ENCODE results near the gene MSH3. TPM values are rescaled to one million over a fixed set of nuclear protein-coding genes. Genes with fewer than 3 reads are reported as not detected.
A peak's percentile ranks its signal among the peaks of the same experiment; 100 is the strongest.
"Not testable (repeated sequence)": the region's sequence is repeated elsewhere in the genome, so short reads cannot be mapped to it uniquely, and the experiment has no call there.

The MSH3 gene
- total RNA-seq, 1 experiment from 2014 or later, result 12.9 TPM

DNA sequence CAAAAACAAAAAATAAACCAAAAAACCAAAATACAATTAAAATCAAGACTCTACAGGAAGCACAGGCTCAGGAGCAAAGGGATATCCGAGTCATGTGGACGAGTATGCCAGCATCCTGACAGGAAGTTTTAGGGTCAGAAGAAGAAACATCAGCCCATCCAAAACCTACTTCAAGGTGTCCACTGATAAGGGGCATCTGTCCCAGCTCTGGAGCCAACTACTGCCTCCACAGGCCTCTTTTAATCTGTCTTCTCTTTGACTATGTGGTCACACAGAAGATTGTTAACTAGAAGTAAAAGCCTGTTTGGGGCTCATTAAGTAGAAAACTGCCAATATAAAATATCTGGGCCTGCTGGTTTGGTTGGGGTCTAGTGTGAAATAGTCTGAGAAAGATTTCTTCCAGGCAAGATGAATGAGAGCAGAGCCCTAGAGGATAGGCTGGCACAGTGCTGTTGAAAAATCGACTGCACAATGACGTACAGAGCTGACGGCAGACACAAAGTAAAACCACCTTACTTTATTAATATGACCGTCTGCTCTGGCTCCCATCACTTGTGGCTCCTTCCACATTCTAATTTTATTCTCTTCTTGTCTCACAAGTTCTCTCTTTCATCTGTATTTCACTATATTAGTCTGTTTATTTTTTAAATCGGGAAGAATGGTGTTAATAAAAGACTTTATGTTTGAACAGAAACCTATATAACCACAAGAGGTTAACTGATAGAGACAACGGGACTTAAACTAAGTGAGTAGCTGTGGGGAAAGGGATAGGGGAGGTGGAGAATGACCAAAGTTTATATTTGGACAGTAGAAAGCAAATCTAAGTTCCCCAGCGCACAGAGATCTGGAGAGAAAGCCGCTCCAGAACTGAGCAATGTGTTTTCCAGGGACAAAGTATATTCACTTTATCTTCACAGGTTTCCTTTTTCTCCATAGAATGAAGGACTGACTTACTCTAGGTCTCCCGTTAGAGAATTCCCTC lies 22.9 kb upstream of the MSH3 start:
- Histone ChIP-seq H3K36me3 (peaks cover 60% of the 10 kb centered on the region), H3K27ac (no peak overlapping the region), H3K27me3 (replicated peaks) (no peaks in the 10 kb centered on the region), H3K4me1 (replicated peaks) (no peaks in the 10 kb centered on the region), H3K9me3 (replicated peaks) (no peaks in the 10 kb centered on the region), H3K4me3 (no peak overlapping the region)
- DNase-seq (ENCODE audit: low read depth in 1 of 2, low spot score in 2 of 2), result no peak

DNA sequence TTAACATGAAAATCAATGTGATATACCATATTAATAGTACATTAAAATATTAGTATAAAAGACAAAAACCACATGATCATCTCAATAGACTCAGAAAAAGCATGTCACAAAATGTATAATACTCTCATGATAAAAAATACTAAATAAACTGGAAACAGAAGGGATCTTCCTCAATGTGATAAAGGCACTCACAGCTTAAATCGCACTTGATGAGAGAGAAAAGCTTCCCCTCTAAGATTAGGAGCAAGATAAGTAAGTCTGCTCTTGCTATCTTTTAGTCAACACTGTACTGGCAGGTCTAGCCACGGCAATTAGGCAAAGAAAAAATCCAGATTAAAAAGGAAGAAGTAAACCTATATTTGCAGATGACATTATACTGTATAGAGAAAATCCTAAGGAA lies 21.8 kb upstream of the MSH3 start:
- H3K27me3 ChIP-seq (replicated peaks), result no peaks in the 10 kb centered on the region
- H3K27ac ChIP-seq, result no peak overlapping the region
- no peak overlapping the region for H3K4me3 ChIP-seq
- peaks cover 68% of the 10 kb centered on the region for H3K36me3 ChIP-seq
- no peaks in the 10 kb centered on the region for H3K4me1 ChIP-seq (replicated peaks)
- H3K9me3 ChIP-seq (replicated peaks), result no peaks in the 10 kb centered on the region
- no peak for DNase-seq (ENCODE audit: low read depth in 1 of 2, low spot score in 2 of 2)

- no peaks in the 10 kb centered on the region for H3K4me1 ChIP-seq (replicated peaks)
- DNase-seq (ENCODE audit: low read depth in 1 of 2, low spot score in 2 of 2), result no peak
- H3K4me3 ChIP-seq, result no peak overlapping the region
- no peaks in the 10 kb centered on the region for H3K27me3 ChIP-seq (replicated peaks)
- H3K36me3 ChIP-seq, result peaks cover 75% of the 10 kb centered on the region
- no peak overlapping the region for H3K27ac ChIP-seq
- H3K9me3 ChIP-seq (replicated peaks), result no peaks in the 10 kb centered on the region
Measured at GRCh38 chr5:80634193-80634592, 20.3 kb upstream of the MSH3 start.

- H3K9me3 ChIP-seq (replicated peaks), result no peaks in the 10 kb centered on the region
- H3K27me3 ChIP-seq (replicated peaks), result no peaks in the 10 kb centered on the region
- no peak for DNase-seq (ENCODE audit: low read depth in 1 of 2, low spot score in 2 of 2)
- no peak overlapping the region for H3K27ac ChIP-seq
- no peak overlapping the region for H3K4me3 ChIP-seq
- H3K4me1 ChIP-seq (replicated peaks), result no peaks in the 10 kb centered on the region
- H3K36me3 ChIP-seq, result peaks cover 85% of the 10 kb centered on the region
Measured at GRCh38 chr5:80641353-80641752, 13.1 kb upstream of the MSH3 start.

DNA sequence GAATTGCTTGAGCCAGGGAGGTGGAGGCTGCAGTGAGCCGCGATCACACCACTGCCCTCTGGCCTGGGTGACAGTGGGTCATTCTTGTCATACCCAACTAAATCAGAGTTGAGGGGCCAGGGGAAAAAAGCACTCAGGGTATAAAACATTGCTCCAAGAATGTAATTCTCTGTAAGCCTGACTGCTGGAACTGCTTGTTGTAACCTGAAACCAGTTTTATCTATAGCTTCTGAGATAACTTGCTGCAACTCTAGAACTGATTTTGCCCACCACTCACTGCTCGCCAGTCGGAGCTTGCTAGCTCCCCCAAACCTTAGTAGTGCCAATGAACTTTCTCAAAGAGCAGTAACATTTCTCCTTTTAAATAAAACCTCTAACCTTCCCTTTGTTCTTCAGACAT lies 9.6 kb upstream of the MSH3 start:
- no peak overlapping the region for H3K4me3 ChIP-seq
- DNase-seq (ENCODE audit: low read depth in 1 of 2, low spot score in 2 of 2), result no peak
- H3K36me3 ChIP-seq, result peaks cover 62% of the 10 kb centered on the region
- H3K27me3 ChIP-seq (replicated peaks), result no peaks in the 10 kb centered on the region
- no peaks in the 10 kb centered on the region for H3K4me1 ChIP-seq (replicated peaks)
- no peaks in the 10 kb centered on the region for H3K9me3 ChIP-seq (replicated peaks)
- H3K27ac ChIP-seq, result no peak overlapping the region

- H3K27me3 ChIP-seq (replicated peaks), result no peaks in the 10 kb centered on the region
- H3K4me3 ChIP-seq, result no peak overlapping the region
- no peak overlapping the region for H3K27ac ChIP-seq
- no peaks in the 10 kb centered on the region for H3K9me3 ChIP-seq (replicated peaks)
- no peaks in the 10 kb centered on the region for H3K4me1 ChIP-seq (replicated peaks)
- no peak for DNase-seq (ENCODE audit: low read depth in 1 of 2, low spot score in 2 of 2)
- H3K36me3 ChIP-seq, result peaks cover 43% of the 10 kb centered on the region
Measured at GRCh38 chr5:80646926-80647325, 7.5 kb upstream of the MSH3 start.

GRCh38 chr5:80653502-80653901 lies 950 bp upstream of the MSH3 start:
- peak overlapping the region; percentile 88; the same call in 1 of the 2 replicates for H3K27ac ChIP-seq
- DNase-seq (ENCODE audit: low read depth in 1 of 2, low spot score in 2 of 2), result no peak

DNA sequence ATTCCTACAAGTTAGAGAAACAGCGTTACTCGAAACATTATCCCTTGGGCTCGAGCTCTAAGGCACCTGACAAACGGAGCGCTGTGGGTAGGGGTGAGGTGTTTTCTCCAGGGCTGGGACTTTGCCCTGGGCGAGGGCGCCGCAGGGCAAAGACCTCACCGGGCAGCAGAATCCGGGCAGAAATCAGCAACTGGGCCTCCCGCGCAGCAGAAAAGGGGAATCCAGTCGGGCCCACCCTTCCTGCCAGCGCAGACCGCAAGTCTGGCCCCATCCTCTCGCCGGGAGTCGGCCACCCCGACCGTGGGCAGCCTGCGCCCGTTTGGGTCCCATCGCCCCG lies 430 bp upstream of the MSH3 start:
- Histone ChIP-seq H3K9me3 (replicated peaks) (no peaks in the 10 kb centered on the region), H3K4me3 (peak overlapping the region; percentile 95), H3K4me1 (replicated peaks) (peaks cover 20% of the 10 kb centered on the region), H3K27ac (peak overlapping the region; percentile 88), H3K27me3 (replicated peaks) (no peaks in the 10 kb centered on the region), H3K36me3 (peaks cover 33% of the 10 kb centered on the region)
- peak; percentile 51 to 74 for DNase-seq (ENCODE audit: low read depth in 1 of 2, low spot score in 2 of 2)

More at GRCh38 chr5:80653502-80653901, 950 bp upstream of the MSH3 start:
- Histone ChIP-seq H3K4me3 (peak overlapping the region; percentile 95), H3K9me3 (replicated peaks) (no peaks in the 10 kb centered on the region), H3K36me3 (peaks cover 30% of the 10 kb centered on the region), H3K27me3 (replicated peaks) (no peaks in the 10 kb centered on the region), H3K4me1 (replicated peaks) (peaks cover 20% of the 10 kb centered on the region)

DNA sequence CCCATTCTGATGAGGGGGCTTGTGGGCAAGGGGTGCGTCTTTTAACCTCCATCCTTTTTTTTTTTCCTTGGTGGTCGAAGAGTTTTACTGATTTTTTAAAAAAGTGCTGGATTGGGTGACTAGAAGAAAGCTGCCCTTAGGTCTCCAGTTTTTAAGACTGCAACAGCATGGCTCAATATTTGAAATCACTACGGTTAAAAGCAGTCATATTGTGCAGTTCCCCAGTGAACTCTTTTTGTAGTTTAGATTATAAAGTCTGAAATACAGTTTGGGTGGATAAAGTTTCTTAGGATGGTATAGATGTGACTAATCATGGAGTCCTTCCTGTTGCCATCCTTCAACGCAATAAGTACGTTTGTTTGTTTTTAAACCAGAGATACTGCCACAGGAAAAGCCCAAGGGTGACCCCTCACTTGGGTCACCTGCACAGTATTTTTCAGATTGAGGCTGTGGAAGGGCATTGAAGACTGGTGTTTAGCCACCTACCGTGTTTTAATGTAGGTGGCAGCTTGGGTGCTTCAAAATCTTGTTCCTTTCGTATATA lies 851 bp downstream of the MSH3 start:
- peaks cover 20% of the 10 kb centered on the region for H3K4me1 ChIP-seq (replicated peaks)
- DNase-seq (ENCODE audit: low read depth in 1 of 2, low spot score in 2 of 2), result no peak
- H3K36me3 ChIP-seq, result peaks cover 42% of the 10 kb centered on the region
- H3K27me3 ChIP-seq (replicated peaks), result no peaks in the 10 kb centered on the region
- peak overlapping the region; percentile 88 for H3K27ac ChIP-seq
- no peaks in the 10 kb centered on the region for H3K9me3 ChIP-seq (replicated peaks)
- peak overlapping the region; percentile 95 for H3K4me3 ChIP-seq

GRCh38 chr5:80656425-80656824 lies 2.0 kb downstream of the MSH3 start:
- peaks cover 20% of the 10 kb centered on the region for H3K4me1 ChIP-seq (replicated peaks)

DNA sequence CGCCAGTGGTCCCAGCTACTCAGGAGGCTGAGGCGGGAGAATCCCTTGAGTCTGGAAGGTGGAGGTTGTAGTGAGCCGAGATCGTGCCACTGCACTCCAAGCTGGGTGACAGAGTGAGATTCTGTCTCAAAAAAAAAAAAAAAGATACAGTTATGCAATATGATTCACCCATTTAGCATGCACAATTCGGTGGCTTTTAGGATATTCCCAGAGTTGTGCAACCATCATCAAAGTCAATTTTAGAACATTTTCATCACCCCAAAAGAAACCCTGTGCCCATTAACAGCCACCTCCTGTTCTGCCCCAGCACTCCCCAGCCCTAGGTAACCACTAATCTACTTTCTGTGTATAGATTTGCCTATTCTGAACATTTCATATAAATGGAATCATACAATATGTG lies 4.7 kb downstream of the MSH3 start:
- Histone ChIP-seq H3K9me3 (replicated peaks) (no peaks in the 10 kb centered on the region), H3K27me3 (replicated peaks) (no peaks in the 10 kb centered on the region), H3K27ac (no peak overlapping the region), H3K36me3 (peaks cover 56% of the 10 kb centered on the region), H3K4me1 (replicated peaks) (peaks cover 15% of the 10 kb centered on the region), H3K4me3 (no peak overlapping the region)
- DNase-seq (ENCODE audit: low read depth in 1 of 2, low spot score in 2 of 2), result no peak

More at GRCh38 chr5:80656425-80656824, 2.0 kb downstream of the MSH3 start:
- Histone ChIP-seq H3K9me3 (replicated peaks) (no peaks in the 10 kb centered on the region), H3K4me3 (no peak overlapping the region), H3K27ac (peak overlapping the region; percentile 88), H3K36me3 (peaks cover 42% of the 10 kb centered on the region), H3K27me3 (replicated peaks) (no peaks in the 10 kb centered on the region)
- DNase-seq (ENCODE audit: low read depth in 1 of 2, low spot score in 2 of 2), result peak in 1 of 2 experiments; percentile 27

DNA sequence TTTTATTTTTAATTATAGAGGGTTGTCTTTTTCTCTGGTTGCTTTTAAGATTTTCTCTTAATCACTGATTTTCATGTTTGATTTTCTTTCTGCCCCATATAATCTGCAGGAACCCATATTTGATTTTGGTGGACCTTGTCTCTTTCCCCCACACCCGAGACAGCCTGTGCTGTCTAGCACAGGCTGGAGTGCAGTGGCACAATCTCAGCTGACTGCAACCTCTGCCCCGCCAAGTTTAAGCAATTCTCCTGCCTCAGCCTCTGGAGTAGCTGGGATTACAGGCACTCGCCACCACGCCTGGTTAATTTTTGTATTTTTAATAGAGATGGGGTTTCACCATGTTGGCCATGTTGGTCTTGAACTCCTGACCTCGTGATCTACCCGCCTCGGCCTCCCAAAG lies 6.2 kb downstream of the MSH3 start:
- not testable (repeated sequence) for H3K27me3 ChIP-seq (replicated peaks); H3K27ac ChIP-seq; H3K9me3 ChIP-seq (replicated peaks); DNase-seq (ENCODE audit: low read depth in 1 of 2, low spot score in 2 of 2); H3K4me3 ChIP-seq
- H3K36me3 ChIP-seq, result peaks cover 64% of the 10 kb centered on the region
- H3K4me1 ChIP-seq (replicated peaks), result peaks cover 10% of the 10 kb centered on the region

GRCh38 chr5:80662108-80662507 lies 7.7 kb downstream of the MSH3 start:
- no peaks in the 10 kb centered on the region for H3K4me1 ChIP-seq (replicated peaks)
- H3K4me3 ChIP-seq, result no peak overlapping the region
- H3K27me3 ChIP-seq (replicated peaks), result no peaks in the 10 kb centered on the region
- no peak overlapping the region for H3K27ac ChIP-seq
- DNase-seq (ENCODE audit: low read depth in 1 of 2, low spot score in 2 of 2), result no peak
- H3K36me3 ChIP-seq, result peaks cover 65% of the 10 kb centered on the region
- H3K9me3 ChIP-seq (replicated peaks), result no peaks in the 10 kb centered on the region

GRCh38 chr5:80665057-80665456 lies 10.6 kb downstream of the MSH3 start:
- Histone ChIP-seq H3K4me3 (no peak overlapping the region), H3K27me3 (replicated peaks) (no peaks in the 10 kb centered on the region), H3K9me3 (replicated peaks) (no peaks in the 10 kb centered on the region), H3K27ac (no peak overlapping the region), H3K4me1 (replicated peaks) (no peaks in the 10 kb centered on the region), H3K36me3 (peaks cover 55% of the 10 kb centered on the region)
- DNase-seq (ENCODE audit: low read depth in 1 of 2, low spot score in 2 of 2), result no peak

Data from SJSA1 (cell line).